ENCODE measurements around the gene TMTC1.

DNA sequence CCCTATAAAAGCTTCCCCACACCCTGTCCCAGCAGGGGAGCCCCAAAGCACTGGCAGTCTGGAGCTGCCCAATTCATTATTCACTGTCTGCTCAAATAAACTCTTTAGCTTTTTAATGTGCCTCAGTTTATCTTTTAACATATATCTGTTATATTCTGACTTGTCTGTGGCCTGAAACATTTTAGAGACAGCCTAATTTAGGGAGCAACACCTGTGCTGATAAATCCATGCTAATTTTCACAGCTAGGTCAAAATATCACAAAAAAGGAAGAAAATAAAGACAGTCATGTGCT is 32.9 kb downstream of the TMTC1 start:
- no peak for TF ChIP-seq CHD2 (IDR thresholded peaks at IDR 0.05; ENCODE audit: low read length)
- no peak for TF ChIP-seq RBBP5 (IDR thresholded peaks at IDR 0.05; ENCODE audit: borderline replicate concordance, low read depth, low read length)
- TF ChIP-seq, protein P1, sequence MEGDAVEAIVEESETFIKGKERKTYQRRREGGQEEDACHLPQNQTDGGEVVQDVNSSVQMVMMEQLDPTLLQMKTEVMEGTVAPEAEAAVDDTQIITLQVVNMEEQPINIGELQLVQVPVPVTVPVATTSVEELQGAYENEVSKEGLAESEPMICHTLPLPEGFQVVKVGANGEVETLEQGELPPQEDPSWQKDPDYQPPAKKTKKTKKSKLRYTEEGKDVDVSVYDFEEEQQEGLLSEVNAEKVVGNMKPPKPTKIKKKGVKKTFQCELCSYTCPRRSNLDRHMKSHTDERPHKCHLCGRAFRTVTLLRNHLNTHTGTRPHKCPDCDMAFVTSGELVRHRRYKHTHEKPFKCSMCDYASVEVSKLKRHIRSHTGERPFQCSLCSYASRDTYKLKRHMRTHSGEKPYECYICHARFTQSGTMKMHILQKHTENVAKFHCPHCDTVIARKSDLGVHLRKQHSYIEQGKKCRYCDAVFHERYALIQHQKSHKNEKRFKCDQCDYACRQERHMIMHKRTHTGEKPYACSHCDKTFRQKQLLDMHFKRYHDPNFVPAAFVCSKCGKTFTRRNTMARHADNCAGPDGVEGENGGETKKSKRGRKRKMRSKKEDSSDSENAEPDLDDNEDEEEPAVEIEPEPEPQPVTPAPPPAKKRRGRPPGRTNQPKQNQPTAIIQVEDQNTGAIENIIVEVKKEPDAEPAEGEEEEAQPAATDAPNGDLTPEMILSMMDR (IDR thresholded peaks at IDR 0.05; ENCODE audit: control extremely low read depth in 1 of 3, insufficient read depth in 1 of 3, low read depth in 1 of 3, low read length in 3 of 3) = no peak
- TF ChIP-seq CREB1 (IDR thresholded peaks at IDR 0.05) = no peak
- TF ChIP-seq GTF2F1 (IDR thresholded peaks at IDR 0.05; ENCODE audit: borderline replicate concordance, low read depth, low read length) = no peak
